GM12878 (cell line): ENCODE results near the gene WNK2.

Experiments
- CTCF ChIP-seq, 3 experiments: IDR thresholded peaks in 2 of 3; conservative IDR thresholded peaks in 1 of 3; 2 replicates each; pipeline ENCODE4 v1.5.1; 2011; ENCODE audit warnings: low read depth in 3 of 3, low read length in 3 of 3, mild to moderate bottlenecking in 3 of 3, control low read depth in 2 of 3, moderate library complexity in 2 of 3, inconsistent platforms in 1 of 3, mixed read lengths in 1 of 3; ENCODE audit not compliant: control insufficient read depth in 2 of 3, insufficient read depth in 1 of 3; ENCODE audit errors: extremely low read depth in 1 of 3
- EP300 ChIP-seq, 2 experiments: fragments of 150-350 bp in 1 of 2; IDR thresholded peaks; 2 replicates each; pipeline ENCODE4 v1.6.1; 2011 to 2012; ENCODE audit warnings: low read depth in 2 of 2, low read length in 2 of 2, borderline replicate concordance in 1 of 2, improper control_type of control experiment in 1 of 2, inconsistent platforms in 1 of 2; ENCODE audit not compliant: control insufficient read depth in 1 of 2
- MXI1 ChIP-seq: fragments of 150-350 bp; IDR thresholded peaks from 2 replicates; pipeline ENCODE4 v1.6.1; 2011; ENCODE audit warnings: low read depth, mild to moderate bottlenecking, inconsistent platforms, low read length, improper control_type of control experiment
- MYC ChIP-seq: IDR thresholded peaks from 2 replicates; pipeline ENCODE4 v1.6.1; 2011; ENCODE audit warnings: mild to moderate bottlenecking, low read length, moderate library complexity, inconsistent platforms; ENCODE audit not compliant: insufficient read depth, insufficient replicate concordance, insufficient read length, severe bottlenecking
- POLR2A ChIP-seq: IDR thresholded peaks from 2 replicates; pipeline ENCODE4 v1.6.1; 2011; ENCODE audit warnings: low read depth, mild to moderate bottlenecking, low read length
- POU2F2 ChIP-seq: IDR thresholded peaks from 3 replicates; pipeline ENCODE4 v1.6.1; 2011; ENCODE audit warnings: low read depth, mild to moderate bottlenecking, low read length, borderline replicate concordance
- SPI1 ChIP-seq: IDR thresholded peaks from 2 replicates; pipeline ENCODE4 v1.6.1; 2011; ENCODE audit warnings: low read depth, mild to moderate bottlenecking, low read length, moderate library complexity, borderline replicate concordance; ENCODE audit not compliant: insufficient read depth
- WRNIP1 ChIP-seq: IDR thresholded peaks from 2 replicates; pipeline ENCODE4 v1.6.1; 2011; ENCODE audit warnings: low read depth, low read length, improper control_type of control experiment, borderline replicate concordance

- TF ChIP-seq WRNIP1 (no peak), CTCF (IDR thresholded peaks at IDR 0.05 in 2 of 3, conservative IDR thresholded peaks at IDR 0.05 in 1 of 3; ENCODE audit: control insufficient read depth in 2 of 3, extremely low read depth in 1 of 3, insufficient read depth in 1 of 3, low read depth in 3 of 3, low read length in 3 of 3) (no peak), POU2F2 (no peak), POLR2A (no peak), EP300 (IDR thresholded peaks at IDR 0.05; ENCODE audit: borderline replicate concordance in 1 of 2, control insufficient read depth in 1 of 2, low read depth in 2 of 2, low read length in 2 of 2) (no peak), MYC (no peak), SPI1 (no peak), MXI1 (no peak)
Observed at GRCh38 chr9:93141771-93142483, 42.0 kb upstream of the WNK2 start.
